Stomach (tissue), 9 donors: ENCODE measurements around the gene ESYT2. TPM values are rescaled to one million over a fixed set of nuclear protein-coding genes. Genes with fewer than 3 reads are reported as not detected.

Experiments used
- DNase-seq, 2 donors: peaks; one replicate each; pipeline versions ENCODE4 v3.0.0 to v3.0.0-alpha.2; 2013 to 2019
- H3K27ac ChIP-seq, 5 donors: fragments of 200-600 bp in 4 of 5; sonication (generic) in 4 of 5; one replicate each; pipeline ENCODE4 v1.5.1; 2013 to 2019; ENCODE audit warnings: mild to moderate bottlenecking in 1 of 5, moderate library complexity in 1 of 5
- H3K27me3 ChIP-seq, 3 donors: fragments of 200-600 bp; sonication (generic); one replicate each; pipeline ENCODE4 v1.5.1; 2017 to 2019; ENCODE audit warnings: mixed run types in 1 of 3
- H3K36me3 ChIP-seq, 4 donors: fragments of 200-600 bp; sonication (generic); 1 replicate in 3 of 4; 2 replicates in 1 of 4; pipeline ENCODE4 v1.5.1; 2016 to 2019
- H3K4me1 ChIP-seq, 4 donors: fragments of 200-600 bp; sonication (generic); one replicate each; pipeline ENCODE4 v1.5.1; 2016 to 2019
- H3K4me3 ChIP-seq, 4 donors: fragments of 200-600 bp; sonication (generic) in 3 of 4; one replicate each; pipeline ENCODE4 v1.5.1; 2016 to 2019; ENCODE audit warnings: mild to moderate bottlenecking in 1 of 4
- H3K9me3 ChIP-seq, 4 donors: fragments of 200-600 bp; sonication (generic); one replicate each; pipeline ENCODE4 v1.5.1; 2016 to 2019
- CTCF ChIP-seq, 7 experiments: fragments of 450-650 bp in 4 of 7; fragments of 200-600 bp in 3 of 7; sonication (generic) in 3 of 7; IDR thresholded peaks; one replicate each; pipeline ENCODE4 v1.5.1; 2016 to 2019; ENCODE audit warnings: antibody characterized with exemption in 7 of 7, control low read depth in 2 of 7, mild to moderate bottlenecking in 1 of 7
- EP300 ChIP-seq: sonication (generic); formaldehyde crosslinking; IDR thresholded peaks from one replicate; pipeline ENCODE4 v1.6.1; 2017; ENCODE audit warnings: antibody characterized with exemption
- POLR2A ChIP-seq, 4 donors: fragments of 450-650 bp; IDR thresholded peaks; one replicate each; pipeline ENCODE4 v1.6.1; 2016; ENCODE audit warnings: antibody characterized with exemption in 4 of 4, control low read depth in 2 of 4, mild to moderate bottlenecking in 1 of 4, moderate library complexity in 1 of 4
- POLR2AphosphoS5 ChIP-seq, 3 donors: sonication (generic); formaldehyde crosslinking; IDR thresholded peaks; one replicate each; pipeline ENCODE4 v1.6.1; 2016; ENCODE audit warnings: antibody characterized with exemption in 3 of 3
- WGBS, 5 donors: extraction: QIAGEN DNeasy Blood & Tissue Kit in 3 of 5; methylation state at CpG; one replicate each; pipeline versions ENCODE4 v1.1.5 to v1.1.7; 2013 to 2018; 5-methylcytosine and 5-hydroxymethylcytosine counted together
- intact Hi-C: fragments of 100-400 bp; cut with DNase I; formaldehyde crosslinking; loops from one replicate; pipeline ENCODE4 v1.15.1; 2023; ENCODE audit warnings: low total_unique reads
- polyA plus RNA-seq, 3 donors: library from polyadenylated mRNA; stranded (reverse); fragments of 200-250 nt; gene quantifications; one replicate each; pipeline ENCODE4 v1.2.3, GENCODE V29; 2013
- total RNA-seq, 5 donors: library from RNA; depleted of rRNA; stranded (reverse); fragments of >200 nt; gene quantifications; one replicate each; pipeline versions ENCODE4 v1.1.0 to v1.2.3, GENCODE V29; 2014 to 2016
- donor health status: healthy with polysubstance abuse.
- donor health status: Bipolar disorder and iron deficiency.
- donor health status: healthy.

ESYT2 gene
- total and polyA plus RNA-seq, 8 donors = 7.6 to 137 (median 36.9) TPM

DNA sequence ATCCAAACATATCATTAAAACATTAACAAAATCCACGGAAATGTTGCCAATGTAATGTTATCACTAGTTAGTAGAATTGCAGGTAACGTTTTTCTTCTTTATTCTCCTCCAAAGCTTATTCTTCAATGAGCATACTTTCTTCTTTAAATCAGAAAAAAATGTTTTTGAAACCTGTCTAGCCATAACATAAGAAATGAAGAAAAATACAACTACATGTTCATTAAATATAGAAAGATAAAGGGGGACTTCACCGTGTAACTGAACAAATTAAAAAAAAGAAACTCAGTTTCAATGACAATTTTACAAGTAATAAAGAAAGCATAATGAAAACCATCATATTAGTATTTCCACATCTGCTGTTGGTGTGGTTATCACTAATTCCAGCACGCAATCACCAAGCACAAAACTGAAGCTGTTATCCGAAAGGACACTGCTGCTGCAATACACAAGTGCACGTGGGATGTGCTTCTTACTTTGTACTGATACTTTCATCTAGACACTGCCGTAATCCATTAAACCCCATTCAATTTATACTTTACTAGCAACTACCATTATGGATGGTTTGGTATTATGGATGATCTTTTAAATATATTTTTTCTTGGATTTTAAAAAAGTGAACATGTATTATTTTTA lies 9.6 kb downstream of the ESYT2 start:
- DNase-seq = no peak

GRCh38 chr7:158818325-158819213 lies 10.7 kb downstream of the ESYT2 start:
- peaks cover 42 to 80% (median 72%) of the 10 kb centered on the region in 4 donors for H3K4me1 ChIP-seq
- TF ChIP-seq CTCF (IDR thresholded peaks at IDR 0.05) (no peak), POLR2AphosphoS5 (IDR thresholded peaks at IDR 0.05) (peak; percentile 22 to 73 (median 52)), POLR2A (IDR thresholded peaks at IDR 0.05) (peak in 1 of 4 donors; percentile 11), EP300 (peak; percentile 52)
- DNase-seq = peak; percentile 72 to 91
- 16 to 36% (median 25%) methylated on average over 15 of the region's 15 CpGs for WGBS, 5 donors
- intact Hi-C loops = no loop called here
- no peaks in the 10 kb centered on the region for H3K9me3 ChIP-seq
- peak overlapping the region; percentile 63 to 93 (median 87) for H3K27ac ChIP-seq
- H3K36me3 ChIP-seq = no peaks in the 10 kb centered on the region
- H3K27me3 ChIP-seq = no peaks in the 10 kb centered on the region
- peak overlapping the region; percentile 5 to 34 (median 16) for H3K4me3 ChIP-seq

More for the DNA sequence above, 9.6 kb downstream of the ESYT2 start:
- Histone ChIP-seq H3K27me3 (no peaks in the 10 kb centered on the region), H3K4me1 (peaks cover 44 to 88% (median 76%) of the 10 kb centered on the region in 4 donors), H3K27ac (peak overlapping the region in 4 of 5 donors; percentile 86 to 93 (median 88)), H3K4me3 (no peak overlapping the region), H3K9me3 (no peaks in the 10 kb centered on the region), H3K36me3 (no peaks in the 10 kb centered on the region)
- TF ChIP-seq CTCF (IDR thresholded peaks at IDR 0.05) = no peak
- no peak for TF ChIP-seq POLR2AphosphoS5 (IDR thresholded peaks at IDR 0.05)
- no peak for TF ChIP-seq POLR2A (IDR thresholded peaks at IDR 0.05)
- no peak for TF ChIP-seq EP300
- WGBS, 5 donors = 63 to 75% (median 70%) methylated on average over 7 of the region's 7 CpGs
- intact Hi-C loops = no loop called here

- intact Hi-C loops = no loop called here
- DNase-seq = peak; percentile 36 to 40
- peaks cover 44 to 92% (median 77%) of the 10 kb centered on the region in 4 donors for H3K4me1 ChIP-seq
Observed at GRCh38 chr7:158816995-158817394, 12.3 kb downstream of the ESYT2 start.

More at GRCh38 chr7:158816995-158817394, 12.3 kb downstream of the ESYT2 start:
- Histone ChIP-seq H3K36me3 (no peaks in the 10 kb centered on the region), H3K9me3 (no peaks in the 10 kb centered on the region), H3K27ac (peak overlapping the region in 4 of 5 donors; percentile 86 to 93 (median 88)), H3K4me3 (no peak overlapping the region), H3K27me3 (no peaks in the 10 kb centered on the region)
- 33 to 65% (median 51%) methylated on average over 2 of the region's 2 CpGs for WGBS, 5 donors
- TF ChIP-seq POLR2A (IDR thresholded peaks at IDR 0.05) = no peak
- TF ChIP-seq POLR2AphosphoS5 (IDR thresholded peaks at IDR 0.05) = no peak
- no peak for TF ChIP-seq CTCF (IDR thresholded peaks at IDR 0.05)
- TF ChIP-seq EP300 = no peak
